Stimulated activated naive CD4-positive, alpha-beta T cell (primary cell): ENCODE data around the gene VAV3.
"Not testable (repeated sequence)": the region's sequence is repeated elsewhere in the genome, so short reads cannot be mapped to it uniquely, and the experiment has no call there.

Source experiments
- DNase-seq, 6 experiments: peaks; one replicate each; lab custom pipeline; 2025; lab: John Stamatoyannopoulos, UW

Gene VAV3

GRCh38 chr1:107739651-107740050 is 225.3 kb downstream of the VAV3 start:
- DNase-seq: no peak

DNA sequence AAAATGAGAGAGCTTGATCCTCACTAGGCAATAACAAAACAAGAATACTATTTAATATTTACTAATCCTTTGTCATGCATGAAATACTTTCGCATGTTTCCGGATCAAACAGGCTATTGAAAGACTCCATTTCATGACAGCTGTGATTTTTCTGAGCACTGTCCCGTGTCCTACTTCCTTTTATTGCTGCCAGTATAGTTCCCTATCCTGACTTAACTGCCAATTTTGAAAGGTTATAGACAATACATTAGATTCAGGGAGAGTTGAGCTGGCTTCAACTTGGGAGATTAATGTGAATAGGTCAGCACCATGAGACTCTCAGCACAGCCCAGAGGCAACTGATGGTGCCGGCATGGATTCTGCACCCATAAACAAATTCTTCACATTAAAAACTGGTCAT is 225.8 kb downstream of the VAV3 start:
- DNase-seq: no peak

DNA sequence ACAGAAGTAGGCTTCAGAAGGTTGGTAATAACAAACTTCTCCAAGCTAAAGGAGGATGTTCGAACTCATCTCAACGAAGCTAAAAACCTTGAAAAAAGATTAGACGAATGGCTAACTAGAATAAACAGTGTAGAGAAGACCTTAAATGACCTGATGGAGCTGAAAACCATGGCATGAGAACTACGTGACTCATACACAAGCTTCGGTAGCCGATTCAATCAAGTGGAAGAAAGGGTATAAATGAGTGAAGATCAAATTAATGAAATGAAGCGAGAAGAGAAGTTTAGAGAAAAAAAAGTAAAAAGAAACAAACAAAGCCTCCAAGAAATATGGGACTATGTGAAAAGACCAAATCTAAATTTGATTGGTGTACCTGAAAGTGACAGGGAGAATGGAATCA is 231.6 kb downstream of the VAV3 start:
- DNase-seq: not testable (repeated sequence)

DNA sequence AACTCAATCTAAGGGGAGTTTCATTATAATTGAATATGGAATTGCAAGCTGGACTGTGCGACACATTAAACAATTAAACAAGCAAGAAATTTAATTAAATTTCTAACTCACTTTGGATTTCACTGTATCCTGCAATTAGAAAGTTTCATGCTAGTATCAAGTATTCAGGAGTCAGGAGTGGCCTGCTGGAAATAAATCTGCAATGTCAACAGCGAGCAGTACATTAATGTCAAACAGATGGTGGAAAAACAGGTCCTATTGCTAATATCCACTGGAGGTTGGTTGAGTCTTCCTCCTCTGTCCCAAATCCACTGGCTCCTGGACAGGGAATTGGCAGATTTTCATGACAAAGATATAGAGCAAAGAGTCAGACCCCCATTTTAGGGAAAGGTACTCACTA is 237.1 kb downstream of the VAV3 start:
- DNase-seq: no peak

GRCh38 chr1:107726860-107727259 is 238.1 kb downstream of the VAV3 start:
- no peak for DNase-seq

DNA sequence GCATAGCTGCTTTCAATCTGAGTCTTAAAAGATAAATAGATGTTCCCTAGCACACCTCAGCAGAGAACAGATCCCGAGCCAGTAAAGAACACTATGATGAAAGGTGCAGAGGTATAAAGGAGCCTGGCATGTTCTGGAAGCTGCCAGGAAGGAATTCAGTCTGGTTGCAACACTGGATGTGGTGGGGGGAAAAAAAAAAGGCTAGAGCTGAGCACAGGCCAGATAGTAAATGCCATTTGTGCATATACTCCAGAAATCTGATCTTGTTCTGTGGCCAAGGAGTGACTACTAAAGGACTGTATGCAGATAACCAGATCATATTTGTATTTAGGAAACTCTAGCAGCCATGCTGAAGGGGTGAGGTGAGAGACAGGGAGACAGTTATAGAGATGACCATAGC is 240.3 kb downstream of the VAV3 start:
- DNase-seq: no peak

DNA sequence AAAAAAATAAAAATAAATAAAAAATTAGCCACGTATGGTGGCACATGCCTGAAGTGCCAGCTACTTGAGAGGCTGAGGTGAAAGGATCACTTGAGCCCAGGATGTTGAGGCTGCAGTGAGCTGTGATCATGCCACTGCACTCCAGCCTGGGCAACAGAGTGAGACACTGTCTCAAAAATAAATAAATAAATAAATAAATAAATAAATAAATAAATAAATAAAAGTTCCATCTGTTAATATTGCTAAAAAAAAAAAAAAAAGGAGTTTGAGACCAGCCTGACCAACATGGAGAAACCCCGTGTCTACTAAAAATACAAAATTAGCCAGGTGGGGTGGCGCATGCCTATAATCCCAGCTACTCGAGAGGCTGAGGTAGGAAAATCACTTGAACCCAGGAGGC is 244.8 kb downstream of the VAV3 start:
- DNase-seq: not testable (repeated sequence)

DNA sequence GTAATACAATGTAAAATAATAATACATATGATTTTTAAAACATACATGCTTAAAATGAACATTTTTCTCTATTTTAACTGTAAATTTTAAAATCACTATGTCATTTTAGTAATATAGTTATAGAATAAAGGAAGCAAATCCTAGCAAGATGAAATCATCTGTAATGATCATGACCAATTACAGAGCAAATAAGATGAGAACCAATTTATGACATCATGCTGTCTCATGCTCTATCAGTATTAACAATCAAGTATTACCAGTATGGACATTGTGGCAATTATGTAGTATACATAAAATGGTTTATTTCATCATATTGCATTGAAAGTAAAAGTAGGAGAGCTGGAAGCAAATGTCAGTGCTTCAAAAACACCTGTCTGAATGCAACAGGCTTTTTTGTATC is 255.0 kb downstream of the VAV3 start:
- no peak for DNase-seq

DNA sequence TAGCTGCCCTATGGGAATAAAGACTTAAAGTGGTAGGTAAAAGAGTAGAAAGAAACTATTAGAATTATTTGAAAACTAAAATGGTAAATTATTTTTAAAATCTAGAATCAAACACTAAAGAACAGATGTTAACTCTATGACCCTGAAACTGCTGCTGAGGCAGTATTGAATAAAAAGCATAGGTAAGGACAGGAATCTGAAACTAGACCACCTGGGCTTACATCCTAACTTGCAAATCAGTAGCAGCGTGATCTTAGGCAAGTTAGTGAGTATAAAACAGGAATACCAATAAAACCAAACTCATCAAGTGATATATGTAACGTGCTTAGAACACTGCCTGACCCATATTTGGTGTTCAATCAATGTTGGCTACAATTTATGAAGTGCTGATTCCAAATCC is 257.9 kb downstream of the VAV3 start:
- DNase-seq: no peak

DNA sequence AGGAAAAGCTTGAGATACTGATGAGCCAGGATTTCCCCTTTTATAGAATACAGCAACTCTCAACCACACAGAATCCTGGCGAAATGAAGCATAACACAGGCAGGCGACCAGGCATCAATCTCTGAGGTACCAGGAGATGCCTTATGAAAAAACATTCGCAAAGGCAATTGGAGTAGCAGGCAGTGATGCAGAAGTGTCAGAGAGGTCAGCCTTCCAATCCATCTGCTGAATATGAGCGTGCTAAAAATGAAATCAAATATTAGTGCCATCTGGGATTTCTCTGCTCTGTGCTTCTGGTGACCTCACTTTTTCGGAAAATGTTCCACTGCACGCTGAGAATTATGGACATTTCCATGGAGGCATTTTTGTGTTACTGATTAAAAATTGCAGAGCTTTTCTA is 258.8 kb downstream of the VAV3 start:
- DNase-seq: no peak

DNA sequence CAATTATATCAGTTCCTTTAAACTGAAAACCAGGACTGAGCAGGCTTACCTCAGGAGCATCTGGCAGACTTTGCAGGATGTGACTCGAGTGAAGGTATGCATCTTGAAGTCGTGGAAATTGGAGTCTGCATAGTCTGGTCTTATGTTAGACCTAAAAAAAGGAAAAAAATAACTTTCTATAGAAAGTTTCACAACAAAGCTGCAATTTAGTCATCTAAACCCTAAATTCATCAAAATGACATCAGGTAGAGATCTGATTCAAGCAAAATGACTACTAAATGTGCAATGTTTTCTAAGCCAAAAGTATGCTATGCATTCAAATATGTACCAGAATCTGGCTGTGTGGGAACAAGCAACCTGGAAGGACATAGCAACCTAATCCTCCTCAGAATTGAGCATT is 260.1 kb downstream of the VAV3 start:
- no peak for DNase-seq

GRCh38 chr1:107702946-107703571 is 261.9 kb downstream of the VAV3 start:
- no peak for DNase-seq

DNA sequence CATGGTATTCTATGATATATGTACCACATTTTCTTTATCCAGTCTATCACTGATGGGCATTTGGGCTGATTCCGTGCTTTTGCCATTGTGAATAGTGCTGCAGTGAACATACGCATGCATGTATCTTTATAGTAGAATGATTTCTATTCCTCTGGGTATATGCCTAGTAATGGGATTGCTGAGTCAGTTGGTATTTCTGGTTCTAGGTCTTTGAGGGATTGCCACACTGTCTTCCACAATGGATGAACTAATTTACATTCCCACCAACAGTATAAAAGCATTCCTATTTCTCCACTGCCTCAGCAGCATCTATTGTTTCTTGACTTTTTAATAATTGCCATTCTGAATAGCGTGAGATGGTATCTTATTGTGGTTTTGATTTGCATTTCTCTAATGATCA is 264.3 kb downstream of the VAV3 start:
- DNase-seq: not testable (repeated sequence)

DNA sequence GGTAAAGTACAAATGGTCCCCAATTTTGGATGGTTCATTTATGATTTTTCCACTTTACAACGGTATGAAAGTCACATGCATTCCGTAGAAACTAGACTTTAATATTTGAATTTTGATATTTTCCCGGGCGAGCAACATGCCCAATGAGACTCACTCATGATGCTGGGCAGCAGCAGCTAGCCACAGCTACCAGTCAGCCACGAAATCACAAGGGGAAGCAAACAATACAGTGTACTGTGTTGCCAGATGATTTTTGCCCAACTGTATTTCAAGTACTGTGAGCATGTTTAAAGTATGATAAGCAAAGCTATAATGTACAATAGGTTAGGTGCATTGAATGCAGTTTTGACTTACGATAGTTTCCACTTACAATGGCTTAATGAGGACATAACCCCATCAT is 266.8 kb downstream of the VAV3 start:
- DNase-seq: no peak

- no peak for DNase-seq
Observed at GRCh38 chr1:107695341-107695740, 269.6 kb downstream of the VAV3 start.

DNA sequence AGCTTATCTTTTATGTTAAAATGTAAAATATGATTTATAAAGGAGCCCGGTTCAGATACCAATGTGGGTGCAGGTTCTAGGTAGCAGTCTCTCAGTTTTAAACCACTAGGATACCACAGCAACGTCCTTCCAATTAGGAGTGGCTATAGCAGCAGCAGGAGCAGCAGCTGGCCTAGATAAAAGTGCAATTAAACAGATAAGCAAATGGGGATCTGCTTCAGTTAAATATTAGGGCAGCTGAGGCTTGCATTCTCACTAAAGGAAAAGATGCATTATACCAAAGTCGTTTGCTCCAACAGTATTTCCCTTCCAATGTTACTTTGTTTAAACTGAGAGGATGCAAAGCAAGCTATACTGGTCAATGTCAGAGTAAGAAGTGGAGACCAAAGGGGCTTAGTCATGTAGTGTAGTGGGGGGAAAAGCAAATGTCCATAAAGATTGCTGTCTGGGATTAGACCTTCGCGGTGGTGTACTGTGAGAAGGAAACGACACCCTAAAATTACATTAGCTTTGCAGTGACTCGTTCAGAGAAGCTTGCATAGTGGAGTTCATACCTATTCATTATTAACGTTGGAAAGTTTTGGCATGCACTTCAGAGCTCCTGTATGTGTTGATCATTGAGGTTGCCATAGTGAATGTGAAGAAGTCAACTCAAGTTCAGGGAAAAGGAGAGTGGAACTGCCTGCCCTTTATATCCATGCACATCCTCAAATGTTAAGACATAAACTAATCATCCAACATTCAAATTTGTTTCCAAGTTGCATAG is 272.2 kb downstream of the VAV3 start:
- no peak for DNase-seq

DNA sequence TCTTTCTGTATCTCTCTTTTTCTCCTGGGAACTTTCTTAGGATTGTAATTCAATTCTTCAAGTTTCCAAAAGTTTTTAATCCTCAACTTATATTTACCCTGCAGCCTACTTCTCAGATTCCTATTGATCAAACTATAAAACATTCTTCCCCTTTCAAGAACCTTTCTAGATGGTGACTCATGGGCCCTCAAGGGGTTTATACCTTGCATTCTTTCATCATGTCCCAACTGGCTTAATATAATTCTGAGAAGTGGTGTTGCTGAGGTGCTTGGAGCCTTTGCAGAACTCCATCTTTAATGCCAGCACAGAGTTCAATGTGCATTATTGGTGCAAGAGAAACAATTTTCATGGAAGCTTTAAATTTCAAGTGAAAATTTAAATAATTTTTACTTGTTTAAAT is 273.4 kb downstream of the VAV3 start:
- DNase-seq: no peak

- DNase-seq: no peak
Observed at GRCh38 chr1:107690491-107690890, 274.5 kb downstream of the VAV3 start.

GRCh38 chr1:107689733-107690132 is 275.2 kb downstream of the VAV3 start:
- DNase-seq: no peak

DNA sequence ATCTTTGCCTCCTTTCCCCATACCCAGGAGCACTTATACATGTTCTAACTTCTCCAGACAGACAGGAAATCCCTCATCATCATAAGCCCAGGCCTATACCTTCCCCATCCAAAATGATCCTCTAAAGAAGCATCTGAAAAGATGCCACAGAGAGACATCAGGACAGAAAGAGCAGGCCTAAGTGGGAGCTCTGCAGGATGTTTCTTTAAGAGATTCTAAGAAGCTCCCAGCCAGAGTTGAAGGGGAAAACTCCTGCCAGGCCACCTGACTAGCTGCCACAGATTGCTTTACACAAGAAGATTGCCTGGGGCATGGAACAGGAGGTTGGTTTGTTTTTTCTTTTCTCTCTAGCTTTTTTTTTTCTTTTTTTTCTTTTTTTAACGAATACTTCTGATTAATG is 275.8 kb downstream of the VAV3 start:
- DNase-seq: no peak

DNA sequence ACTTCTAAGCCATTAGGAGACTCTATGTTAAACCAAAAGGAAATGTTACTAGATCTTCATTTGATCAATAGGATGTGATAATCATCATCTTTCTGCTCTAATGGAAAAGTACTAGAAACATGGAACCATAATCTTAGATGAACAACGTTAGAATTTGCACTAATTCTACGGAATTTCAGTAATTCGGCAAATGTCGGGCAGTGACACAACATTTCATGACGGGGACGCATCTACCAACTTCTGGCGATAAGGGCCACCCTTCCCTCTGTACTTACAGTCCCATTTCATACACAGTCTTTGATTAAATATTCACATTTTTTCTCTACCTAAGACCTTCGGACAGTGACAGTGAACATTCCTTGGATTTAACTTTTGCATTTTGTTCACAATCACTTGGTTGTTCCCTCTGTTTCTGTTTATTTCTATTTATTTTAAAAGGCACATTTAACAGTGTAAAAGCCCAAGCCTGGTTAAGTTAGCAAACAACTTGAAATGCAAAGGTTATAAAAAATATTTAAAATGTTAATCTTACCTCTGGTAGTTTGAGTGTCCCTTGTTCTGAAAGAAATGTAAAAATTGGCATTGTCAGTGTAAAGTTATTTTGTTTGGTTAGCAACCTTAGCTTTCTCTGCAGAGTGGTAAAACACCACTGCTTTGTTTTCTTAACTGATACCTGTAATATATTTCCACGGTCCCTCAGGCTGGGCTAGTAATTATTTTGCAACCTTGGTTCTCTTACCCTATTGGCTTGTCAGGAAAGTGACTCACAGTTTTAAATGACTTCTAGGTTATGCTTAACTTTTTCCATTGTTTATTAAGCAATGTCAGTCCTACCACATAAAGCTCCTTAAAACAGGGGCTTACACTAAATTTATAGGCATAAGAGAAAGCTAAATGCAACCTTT is 276.9 kb downstream of the VAV3 start:
- DNase-seq: no peak

DNA sequence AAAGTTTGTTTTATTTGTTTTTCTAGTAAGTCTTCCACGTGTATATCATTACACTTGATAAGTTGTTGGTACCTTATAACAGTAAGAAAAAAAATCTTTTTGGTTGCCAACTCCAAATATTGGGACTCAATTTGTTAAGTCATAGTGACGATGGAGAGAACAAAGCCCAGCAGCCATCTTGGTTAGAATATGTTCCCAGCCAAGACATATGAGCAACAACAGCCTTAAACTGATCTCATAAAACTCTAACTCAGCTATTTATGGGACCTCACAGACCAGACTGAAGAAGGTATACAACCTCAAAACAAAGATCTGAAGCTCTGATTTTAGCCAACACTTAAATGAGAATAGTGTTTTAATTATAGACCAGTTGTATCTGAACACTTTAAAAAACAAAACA is 281.3 kb downstream of the VAV3 start:
- no peak for DNase-seq

DNA sequence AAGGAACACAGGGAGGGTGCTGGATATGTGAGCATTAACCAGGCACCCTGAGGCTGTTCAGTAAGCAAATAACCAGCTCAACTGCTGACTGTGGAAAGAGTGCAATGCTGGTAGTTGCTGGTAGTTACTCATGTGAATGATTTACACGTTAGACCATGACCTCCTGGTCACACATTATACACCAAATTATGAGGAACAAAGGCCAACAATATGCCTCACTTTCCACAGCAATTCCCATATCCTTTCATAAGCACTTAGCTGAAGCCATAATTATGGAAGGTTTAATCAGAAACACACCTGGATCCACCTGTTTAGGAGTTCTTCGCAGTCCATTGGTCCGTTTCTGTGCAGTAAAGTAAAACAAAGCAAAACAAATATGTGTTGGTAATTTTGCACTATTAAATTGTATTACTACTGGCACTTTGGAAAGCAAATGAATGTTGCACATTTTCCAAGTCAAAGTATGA is 281.8 kb downstream of the VAV3 start:
- no peak for DNase-seq
